Measurements from ENCODE around the gene SLC22A4.

The SLC22A4 gene

GRCh38 chr5:132293992-132294727 is at the start of gene SLC22A4:
TSS of gene SLC22A4 (plus strand) at chr5:132294394. CDS start at chr5:132294617, 223 bp downstream.
- peak; percentile 79 for TF ChIP-seq MYC (IDR thresholded peaks at IDR 0.05; ENCODE audit: low read depth, low read length)
- peak; percentile 49 for TF ChIP-seq POLR2A (IDR thresholded peaks at IDR 0.05; ENCODE audit: extremely low read depth, insufficient read length)
- TF ChIP-seq, protein P1, sequence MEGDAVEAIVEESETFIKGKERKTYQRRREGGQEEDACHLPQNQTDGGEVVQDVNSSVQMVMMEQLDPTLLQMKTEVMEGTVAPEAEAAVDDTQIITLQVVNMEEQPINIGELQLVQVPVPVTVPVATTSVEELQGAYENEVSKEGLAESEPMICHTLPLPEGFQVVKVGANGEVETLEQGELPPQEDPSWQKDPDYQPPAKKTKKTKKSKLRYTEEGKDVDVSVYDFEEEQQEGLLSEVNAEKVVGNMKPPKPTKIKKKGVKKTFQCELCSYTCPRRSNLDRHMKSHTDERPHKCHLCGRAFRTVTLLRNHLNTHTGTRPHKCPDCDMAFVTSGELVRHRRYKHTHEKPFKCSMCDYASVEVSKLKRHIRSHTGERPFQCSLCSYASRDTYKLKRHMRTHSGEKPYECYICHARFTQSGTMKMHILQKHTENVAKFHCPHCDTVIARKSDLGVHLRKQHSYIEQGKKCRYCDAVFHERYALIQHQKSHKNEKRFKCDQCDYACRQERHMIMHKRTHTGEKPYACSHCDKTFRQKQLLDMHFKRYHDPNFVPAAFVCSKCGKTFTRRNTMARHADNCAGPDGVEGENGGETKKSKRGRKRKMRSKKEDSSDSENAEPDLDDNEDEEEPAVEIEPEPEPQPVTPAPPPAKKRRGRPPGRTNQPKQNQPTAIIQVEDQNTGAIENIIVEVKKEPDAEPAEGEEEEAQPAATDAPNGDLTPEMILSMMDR (IDR thresholded peaks at IDR 0.05; ENCODE audit: low read depth, low read length), result no peak
- TF ChIP-seq, protein P2, sequence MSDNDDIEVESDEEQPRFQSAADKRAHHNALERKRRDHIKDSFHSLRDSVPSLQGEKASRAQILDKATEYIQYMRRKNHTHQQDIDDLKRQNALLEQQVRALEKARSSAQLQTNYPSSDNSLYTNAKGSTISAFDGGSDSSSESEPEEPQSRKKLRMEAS (IDR thresholded peaks at IDR 0.05; ENCODE audit: low read depth, low read length), result peak; percentile 86
- H3K4me3 ChIP-seq (ENCODE audit: low read depth, low read length), result peak within 1 kb of the TSS; percentile 95
- peak; percentile 96 for DNase-seq (ENCODE audit: low read depth)

DNA sequence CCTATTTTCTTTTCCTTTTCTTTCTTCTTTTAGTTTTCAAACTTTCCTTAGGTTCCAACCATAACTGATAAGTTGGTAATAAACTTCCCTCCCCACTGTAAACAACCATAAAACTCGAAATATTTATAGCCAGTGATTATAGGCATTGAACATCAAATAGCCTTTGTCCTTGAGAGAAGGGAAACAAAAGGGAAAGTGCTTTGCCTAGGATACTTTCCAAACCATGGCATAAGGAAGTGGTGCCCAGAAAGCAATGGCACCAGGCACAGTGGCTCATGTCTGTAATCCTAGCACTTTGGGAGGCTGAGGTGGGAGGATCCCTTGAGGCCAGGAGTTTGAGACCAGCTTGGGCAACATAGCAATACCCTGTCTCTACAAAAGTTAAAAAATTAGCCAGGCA is 48.6 kb upstream of the SLC22A4 start:
- no peak for DNase-seq (ENCODE audit: low read depth)
- no peak overlapping the region for H3K4me3 ChIP-seq (ENCODE audit: low read depth, low read length)
- TF ChIP-seq, protein P1 (IDR thresholded peaks at IDR 0.05; ENCODE audit: low read depth, low read length), result no peak

DNA sequence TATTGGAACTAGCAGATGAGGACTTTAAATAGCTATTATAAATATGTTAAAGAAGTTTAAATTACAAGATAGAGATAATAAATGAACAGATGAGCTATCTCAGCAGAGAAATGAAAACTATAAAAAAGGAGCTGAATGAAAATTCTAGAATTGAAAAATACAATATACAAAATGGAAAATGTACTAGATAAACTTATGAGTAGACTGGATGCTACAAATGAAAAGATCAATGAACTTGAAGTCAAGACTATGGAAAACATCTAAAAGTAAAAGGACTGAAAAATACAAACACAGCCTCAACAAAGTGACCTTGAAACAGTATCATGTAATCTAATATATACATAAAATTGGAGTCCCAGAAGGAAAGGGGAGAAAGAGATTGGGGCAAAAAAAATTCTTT is 47.4 kb upstream of the SLC22A4 start:
- TF ChIP-seq, protein P1 (IDR thresholded peaks at IDR 0.05; ENCODE audit: low read depth, low read length), result no peak
- TF ChIP-seq, protein P2 (IDR thresholded peaks at IDR 0.05; ENCODE audit: low read depth, low read length), result no peak
- TF ChIP-seq POLR2A (IDR thresholded peaks at IDR 0.05; ENCODE audit: extremely low read depth, insufficient read length) (no peak), MYC (IDR thresholded peaks at IDR 0.05; ENCODE audit: low read depth, low read length) (no peak)
- H3K4me3 ChIP-seq (ENCODE audit: low read depth, low read length), result no peak overlapping the region
- DNase-seq (ENCODE audit: low read depth), result no peak

- DNase-seq (ENCODE audit: low read depth), result no peak
- TF ChIP-seq MYC (IDR thresholded peaks at IDR 0.05; ENCODE audit: low read depth, low read length), result no peak
- TF ChIP-seq, protein P1 (IDR thresholded peaks at IDR 0.05; ENCODE audit: low read depth, low read length), result no peak
- TF ChIP-seq, protein P2 (IDR thresholded peaks at IDR 0.05; ENCODE audit: low read depth, low read length), result no peak
- no peak for TF ChIP-seq POLR2A (IDR thresholded peaks at IDR 0.05; ENCODE audit: extremely low read depth, insufficient read length)
- H3K4me3 ChIP-seq (ENCODE audit: low read depth, low read length), result no peak overlapping the region
These were observed 43.6 kb upstream of the SLC22A4 start for GRCh38 chr5:132250547-132250946.

DNA sequence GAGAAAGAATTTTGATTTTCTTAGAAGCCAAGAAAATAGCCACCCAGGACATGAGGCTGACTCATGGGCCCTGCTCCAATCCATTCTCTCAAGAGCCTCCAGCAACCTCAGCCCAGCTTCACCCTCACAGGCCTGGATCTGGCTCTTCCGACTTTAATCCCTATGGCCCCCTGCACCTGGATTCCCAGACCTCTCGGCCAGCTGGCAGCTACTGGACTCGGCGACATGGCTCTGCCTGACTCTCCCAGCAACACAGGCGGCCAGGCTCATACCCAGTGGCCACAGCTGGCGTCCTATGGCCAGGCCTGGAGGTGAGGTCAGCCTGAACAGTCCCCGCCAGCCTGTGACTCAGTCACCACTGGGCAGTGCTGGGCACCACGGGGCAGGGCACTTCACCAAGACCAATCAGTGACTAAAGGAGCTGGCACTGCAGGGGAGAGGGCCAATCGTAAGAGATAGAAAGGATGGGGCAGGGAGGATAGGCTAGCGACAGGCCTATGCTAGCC is 42.9 kb upstream of the SLC22A4 start:
- no peak overlapping the region for H3K4me3 ChIP-seq (ENCODE audit: low read depth, low read length)
- no peak for DNase-seq (ENCODE audit: low read depth)
- TF ChIP-seq MYC (IDR thresholded peaks at IDR 0.05; ENCODE audit: low read depth, low read length), result no peak
- TF ChIP-seq, protein P1 (IDR thresholded peaks at IDR 0.05; ENCODE audit: low read depth, low read length), result no peak
- no peak for TF ChIP-seq POLR2A (IDR thresholded peaks at IDR 0.05; ENCODE audit: extremely low read depth, insufficient read length)
- TF ChIP-seq, protein P2 (IDR thresholded peaks at IDR 0.05; ENCODE audit: low read depth, low read length), result no peak

Measured in NB4 (cell line).